Uterus (tissue), 4 donors: ENCODE results near the gene ZNF516. TPM values are rescaled to one million over a fixed set of nuclear protein-coding genes. Genes with fewer than 3 reads are reported as not detected.

Source experiments
- DNase-seq, 2 donors: peaks; one replicate each; pipeline ENCODE4 v3.0.0-alpha.2; 2019 to 2020
- H3K27ac ChIP-seq, 2 donors: fragments of 200-600 bp; sonication (generic); 1 replicate in 1 of 2; 2 replicates in 1 of 2; pipeline ENCODE4 v1.5.1; 2016 to 2018
- H3K27me3 ChIP-seq, 2 donors: fragments of 200-600 bp; sonication (generic); one replicate each; pipeline ENCODE4 v1.5.1; 2018 to 2019; ENCODE audit warnings: control low read depth in 1 of 2
- H3K36me3 ChIP-seq, 2 donors: fragments of 200-600 bp; sonication (generic); one replicate each; pipeline ENCODE4 v1.5.1; 2019; ENCODE audit warnings: control low read depth in 1 of 2
- H3K4me1 ChIP-seq, 2 donors: fragments of 200-600 bp; sonication (generic); one replicate each; pipeline ENCODE4 v1.5.1; 2018 to 2019; ENCODE audit warnings: control low read depth in 1 of 2
- H3K4me3 ChIP-seq, 2 donors: fragments of 200-600 bp; sonication (generic); 1 replicate in 1 of 2; 2 replicates in 1 of 2; pipeline ENCODE4 v1.5.1; 2018 to 2019; ENCODE audit warnings: mild to moderate bottlenecking in 1 of 2
- H3K9me3 ChIP-seq, 2 donors: fragments of 200-600 bp; sonication (generic); one replicate each; pipeline ENCODE4 v1.5.1; 2019; ENCODE audit warnings: control low read depth in 1 of 2
- CTCF ChIP-seq, 4 experiments: fragments of 200-600 bp in 2 of 4; fragments of 450-650 bp in 2 of 4; sonication (generic) in 2 of 4; IDR thresholded peaks; one replicate each; pipeline ENCODE4 v1.5.1; 2016 to 2019; ENCODE audit warnings: antibody characterized with exemption in 4 of 4, mild to moderate bottlenecking in 2 of 4, moderate library complexity in 1 of 4
- POLR2A ChIP-seq, 2 donors: fragments of 450-650 bp; IDR thresholded peaks; one replicate each; pipeline ENCODE4 v1.6.1; 2016; ENCODE audit warnings: antibody characterized with exemption in 2 of 2, mild to moderate bottlenecking in 1 of 2, moderate library complexity in 1 of 2
- intact Hi-C: fragments of 100-400 bp; cut with DNase I; formaldehyde crosslinking; loops from one replicate; pipeline ENCODE4 v1.15.1; 2023; ENCODE audit warnings: low total_unique reads
- total RNA-seq, 4 donors: library from RNA; depleted of rRNA in 3 of 4; stranded (reverse); fragments of >200 nt in 3 of 4; gene quantifications; one replicate each; pipeline versions ENCODE4 v1.1.0 to v1.2.4, GENCODE V29; 2014 to 2023
- donor health status: DM: yes; HTN: yes; CAD: no.

ZNF516 gene
- total RNA-seq, 4 donors from 2014 or later: 29.4 to 177 (median 65.7) TPM

- intact Hi-C loops: no loop called here
- DNase-seq: no peak
- Histone ChIP-seq H3K27me3 (no peaks in the 10 kb centered on the region), H3K9me3 (no peaks in the 10 kb centered on the region), H3K27ac (peak overlapping the region; percentile 94 to 97), H3K4me3 (no peak overlapping the region), H3K36me3 (no peaks in the 10 kb centered on the region), H3K4me1 (no peaks in the 10 kb centered on the region)
- TF ChIP-seq POLR2A (IDR thresholded peaks at IDR 0.05) (no peak), CTCF (IDR thresholded peaks at IDR 0.05) (no peak)
Measured at GRCh38 chr18:76497021-76497420, 2.0 kb upstream of the ZNF516 start.

- peak in 1 of 4 experiments; percentile 14 for TF ChIP-seq CTCF (IDR thresholded peaks at IDR 0.05)
- peak in 1 of 2 donors; percentile 66 for TF ChIP-seq POLR2A (IDR thresholded peaks at IDR 0.05)
- intact Hi-C loops: no loop called here
- Histone ChIP-seq H3K27me3 (no peaks in the 10 kb centered on the region), H3K27ac (peak overlapping the region; percentile 94 to 97), H3K4me3 (peak overlapping the region; percentile 60 to 85), H3K4me1 (no peaks in the 10 kb centered on the region), H3K36me3 (no peaks in the 10 kb centered on the region), H3K9me3 (no peaks in the 10 kb centered on the region)
- DNase-seq: peak; percentile 86 to 89
Measured at GRCh38 chr18:76496194-76496890, 1.3 kb upstream of the ZNF516 start.

- Histone ChIP-seq H3K9me3 (no peaks in the 10 kb centered on the region), H3K4me3 (peak overlapping the region; percentile 60 to 85), H3K27me3 (no peaks in the 10 kb centered on the region), H3K4me1 (no peaks in the 10 kb centered on the region), H3K27ac (peak overlapping the region; percentile 94 to 97), H3K36me3 (no peaks in the 10 kb centered on the region)
- TF ChIP-seq CTCF (IDR thresholded peaks at IDR 0.05) (peak in 1 of 4 experiments; percentile 7), POLR2A (IDR thresholded peaks at IDR 0.05) (peak in 1 of 2 donors; percentile 54)
- peak; percentile 47 to 59 for DNase-seq
- intact Hi-C loops: no loop called here
Measured at GRCh38 chr18:76495435-76496193, 572 bp upstream of the ZNF516 start.

- H3K36me3 ChIP-seq: no peaks in the 10 kb centered on the region
- H3K27ac ChIP-seq: peak overlapping the region; percentile 94 to 97
- no peaks in the 10 kb centered on the region for H3K9me3 ChIP-seq
- H3K27me3 ChIP-seq: no peaks in the 10 kb centered on the region
- TF ChIP-seq CTCF (IDR thresholded peaks at IDR 0.05): no peak
- TF ChIP-seq POLR2A (IDR thresholded peaks at IDR 0.05): no peak
- no peaks in the 10 kb centered on the region for H3K4me1 ChIP-seq
- peak; percentile 63 to 73 for DNase-seq
- peak overlapping the region; percentile 60 to 83 for H3K4me3 ChIP-seq
- intact Hi-C loops: loop anchor here (5.0 kb wide), 1 partner anchor 193 kb away; no protein-coding TSS in a partner anchor
Measured at GRCh38 chr18:76494231-76495005, 624 bp downstream of the ZNF516 start.
